ENCODE data around the gene GALNT2. TPM values are rescaled to one million over a fixed set of nuclear protein-coding genes. Genes with fewer than 3 reads are reported as not detected.
A peak's percentile ranks its signal among the peaks of the same experiment; 100 is the strongest.

Gene GALNT2
- total and polyA plus RNA-seq, 9 of the 15 experiments (the other 6 are each of a cell fraction or from before 2014, with no cell fraction given): 1.6 to 106 (median 51.9) TPM

- TF ChIP-seq VEZF1 (CRISPR knock-in tag; IDR thresholded peaks at IDR 0.05): peak; percentile 87
- peak; percentile 17 to 33; a peak in 3 of 4 replicates for TF ChIP-seq NRF1 (conservative IDR thresholded peaks at IDR 0.05 in 1 of 2, IDR thresholded peaks at IDR 0.05 in 1 of 2)
- TF ChIP-seq ILK (tag; IDR thresholded peaks at IDR 0.05; ENCODE audit: borderline replicate concordance, low read depth): no peak
Measured at GRCh38 chr1:230112131-230112701, 45.2 kb downstream of the GALNT2 start (continued).

GRCh38 chr1:230112782-230113181 lies 45.7 kb downstream of the GALNT2 start:
- no peak overlapping the region for H3K4me3 ChIP-seq
- BruUV-seq (replicated peaks): no TSS peak
- no peak for TF ChIP-seq ZNF830 (CRISPR knock-in tag; IDR thresholded peaks at IDR 0.05)
- no peak for TF ChIP-seq CHAMP1 (IDR thresholded peaks at IDR 0.05)
- TF ChIP-seq FOXJ2 (tag; IDR thresholded peaks at IDR 0.05): no peak
- TF ChIP-seq RBBP5 (IDR thresholded peaks at IDR 0.05; ENCODE audit: borderline replicate concordance, insufficient read depth, low read length, poor library complexity, severe bottlenecking): peak; percentile 18
- in situ Hi-C loops (cut with MboI) (no loop called here), intact Hi-C loops (cut with micrococcal nuclease) (no loop called here)
- peaks cover 1% of the 10 kb centered on the region for H3K9me1 ChIP-seq (ENCODE audit: control insufficient read depth, insufficient read depth, low read length)
- H4K20me1 ChIP-seq (replicated peaks; ENCODE audit: control insufficient read depth, insufficient read depth, low read length): peaks cover 18% of the 10 kb centered on the region; the same call in 1 of the 2 replicates
- H3K79me2 ChIP-seq (ENCODE audit: control insufficient read depth, insufficient read depth, low read length): peaks cover 90% of the 10 kb centered on the region
- peaks cover 31 to 39% of the 10 kb centered on the region in 2 experiments; a peak in 4 of 5 replicates for H3K4me1 ChIP-seq (replicated peaks in 1 of 2; ENCODE audit: control insufficient read depth in 2 of 2, insufficient read depth in 2 of 2, low read length in 2 of 2)
- FAIRE-seq (no peak), ATAC-seq (no peak), DNase-seq (ENCODE audit: extremely low read depth in 1 of 4, low spot score in 3 of 4) (no peak)
- no peaks in the 10 kb centered on the region for H3K27me3 ChIP-seq (ENCODE audit: control insufficient read depth in 2 of 2, insufficient read depth in 2 of 2, low read length in 2 of 2)
- no peak overlapping the region for H3K4me2 ChIP-seq (ENCODE audit: insufficient read depth, low read length)
- H3K36me3 ChIP-seq (ENCODE audit: control insufficient read depth, insufficient read depth, low read length): peaks cover 44% of the 10 kb centered on the region; the same call in 2 of the 3 replicates
- H2AFZ ChIP-seq (ENCODE audit: low read depth, low read length): no peak overlapping the region
- ChIA-PET CTCF (ENCODE audit: low intra/inter-chr PET ratio) (no interaction called here), POLR2A (interaction anchor here (0.6 to 1.6 kb wide), 3 partner anchors 9 to 15 kb away, joined by 3 to 8 read pairs (median 5); no protein-coding TSS in a partner anchor)
- 66% methylated on average over 4 of the region's 5 CpGs for WGBS (ENCODE audit: insufficient coverage, low coverage, missing lambda C conversion rate)
- peak overlapping the region in 1 of 2 experiments; percentile 65; a peak in 1 of 4 replicates for H3K9ac ChIP-seq (ENCODE audit: insufficient read depth in 1 of 2, low read depth in 2 of 2, low read length in 2 of 2)
- no peaks in the 10 kb centered on the region for H3K9me3 ChIP-seq (replicated peaks; ENCODE audit: control insufficient read depth, insufficient read depth, low read depth, low read length)
- no peak overlapping the region for H3K27ac ChIP-seq (ENCODE audit: extremely low read depth, low read depth, low read length)

Measured in K562 (cell line).